Hematopoietic multipotent progenitor cell treated with erythropoietin and hydrocortisone succinate and interleukin-3 and kit ligand, for 4 days (in vitro differentiated cells): ENCODE data around the gene STX17.
"Not testable (repeated sequence)": the region's sequence is repeated elsewhere in the genome, so short reads cannot be mapped to it uniquely, and the experiment has no call there.

Experiments used
- DNase-seq: peaks from one replicate; pipeline ENCODE4 v3.0.0-alpha.2; 2015

Gene STX17

GRCh38 chr9:99906403-99907207 lies at the start of gene STX17:
Gene STX17 (plus strand): TSS chr9:99906654. CDS start chr9:99915240, 8,586 bp downstream.
- peak; percentile 80 for DNase-seq

GRCh38 chr9:99857576-99857975 lies 48.9 kb upstream of the STX17 start:
- DNase-seq: not testable (repeated sequence)

DNA sequence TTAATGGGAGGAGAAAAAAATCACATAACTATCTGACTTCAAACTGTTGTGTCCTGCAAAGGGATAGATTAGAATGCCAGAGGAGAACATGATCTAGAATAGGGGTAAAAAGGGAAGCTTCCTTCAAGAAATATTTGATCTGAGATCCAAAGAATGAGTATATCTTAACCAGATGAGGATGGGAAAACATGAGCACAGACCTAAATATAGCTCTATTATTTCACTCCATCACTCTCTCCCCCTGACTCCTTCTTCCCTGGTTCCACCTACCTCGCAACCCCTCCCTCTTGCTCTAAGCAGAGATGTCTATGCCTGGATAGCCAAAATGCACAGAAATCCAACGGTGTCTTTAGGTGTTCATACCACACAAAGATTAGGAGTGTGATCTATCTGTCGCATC lies 48.4 kb upstream of the STX17 start:
- no peak for DNase-seq

DNA sequence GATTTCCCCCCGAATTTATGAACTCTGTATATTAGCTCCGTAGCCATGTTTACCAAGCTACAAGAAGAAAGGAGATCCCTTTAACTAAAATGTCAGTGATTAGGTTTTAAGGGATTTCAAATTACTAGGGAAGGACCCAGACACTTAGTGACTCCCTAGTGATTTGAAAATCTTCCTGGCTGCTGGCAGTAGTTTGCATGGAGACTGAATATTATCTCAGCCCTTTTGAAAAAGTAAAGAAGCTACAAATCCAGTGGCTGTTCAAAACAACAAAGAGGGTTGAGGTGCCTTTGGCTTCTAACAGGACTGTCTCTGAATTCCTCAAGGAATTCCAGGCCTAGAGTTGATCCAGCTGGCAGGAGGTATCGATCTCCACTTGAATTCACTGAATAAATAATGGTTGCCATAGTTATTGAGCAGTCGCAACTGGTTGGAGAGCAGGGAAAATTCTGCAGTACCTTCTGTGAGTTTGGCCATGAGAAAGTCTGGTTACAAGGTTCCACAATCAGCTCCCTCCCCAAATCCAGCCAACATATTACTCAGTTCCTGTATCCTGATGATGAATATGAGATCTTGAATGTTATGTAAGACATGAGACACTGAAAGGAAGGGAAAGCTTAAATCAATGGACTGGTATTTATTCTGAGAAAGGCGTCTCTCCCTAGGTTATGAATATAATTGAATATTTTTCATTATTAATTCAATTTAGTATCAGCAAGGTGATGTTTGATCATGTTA lies 47.0 kb upstream of the STX17 start:
- no peak for DNase-seq

DNA sequence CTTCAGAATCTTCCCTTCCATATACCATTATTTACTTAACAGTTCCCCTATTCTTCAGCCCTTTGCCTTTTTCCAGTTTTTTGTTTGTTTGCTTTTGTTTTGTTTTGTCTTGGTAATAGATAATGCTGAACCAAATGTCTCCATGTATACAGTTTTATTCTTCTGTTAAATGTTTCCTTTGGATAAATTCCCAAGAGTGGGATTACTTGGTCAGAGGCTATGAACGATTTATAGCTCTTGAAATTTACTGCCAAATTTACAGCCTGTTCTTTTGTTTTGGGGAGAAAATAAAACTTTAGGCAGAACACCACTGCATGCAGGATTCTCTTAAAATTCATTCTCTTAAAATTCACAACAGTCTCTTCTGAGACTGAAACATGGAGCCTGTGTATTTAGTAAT lies 46.2 kb upstream of the STX17 start:
- no peak for DNase-seq

GRCh38 chr9:99863955-99864354 lies 42.5 kb upstream of the STX17 start:
- DNase-seq: no peak

DNA sequence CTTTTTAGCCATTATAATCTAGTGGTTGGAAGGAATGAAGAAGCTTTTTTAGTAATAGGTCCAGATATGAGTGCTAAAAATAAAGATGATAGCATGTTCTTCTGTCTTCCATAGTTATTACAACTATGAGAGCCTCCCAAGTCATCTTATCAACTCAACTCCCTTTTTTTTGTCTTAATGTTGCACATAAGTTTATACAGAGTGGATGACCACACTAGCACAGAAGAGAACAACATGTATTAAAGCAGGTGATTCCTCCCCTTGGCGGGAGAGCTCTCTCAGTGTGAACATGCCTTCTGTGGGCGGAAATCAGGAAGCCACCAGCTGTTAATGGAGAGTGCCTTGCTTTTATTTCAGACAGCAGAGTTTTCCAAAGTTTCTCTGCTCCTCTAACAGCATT lies 40.1 kb upstream of the STX17 start:
- no peak for DNase-seq

DNA sequence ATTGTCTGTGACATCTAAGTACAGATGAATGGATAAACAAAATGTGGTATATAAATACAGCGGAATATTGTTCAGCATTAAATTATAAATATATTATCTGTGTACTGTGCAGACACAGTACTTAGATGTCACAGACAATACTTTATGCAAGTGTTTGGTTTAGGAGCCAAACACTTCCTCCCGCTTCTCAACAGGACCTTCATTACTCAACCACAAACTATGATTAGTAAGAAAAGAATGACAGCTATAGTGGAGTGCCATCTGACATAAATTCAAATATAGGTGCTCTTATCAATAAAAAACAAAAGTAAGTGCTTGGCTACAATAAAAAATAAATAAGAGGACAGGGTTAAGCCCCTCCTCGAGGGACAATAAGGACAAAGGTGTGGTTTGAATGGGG lies 38.9 kb upstream of the STX17 start:
- no peak for DNase-seq

DNA sequence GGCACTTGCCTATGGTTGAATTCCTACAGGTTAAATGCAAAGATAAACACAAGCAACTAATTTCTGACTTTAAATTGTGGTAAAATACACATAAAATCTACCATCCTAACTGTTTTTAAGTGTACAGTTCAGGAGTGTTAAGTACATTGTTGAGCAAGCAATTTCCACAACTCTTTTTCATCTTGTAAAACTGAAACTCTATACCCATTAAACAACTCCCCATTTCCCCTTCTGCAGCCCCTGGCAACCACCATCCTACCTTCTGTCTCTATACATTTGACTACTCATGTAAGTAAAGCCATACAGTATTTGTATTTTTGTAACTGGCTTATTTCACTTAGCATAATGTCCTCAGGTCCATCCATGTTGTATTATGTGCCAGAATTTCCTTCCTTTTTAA lies 38.5 kb upstream of the STX17 start:
- DNase-seq: no peak

- DNase-seq: no peak
These were observed 37.6 kb upstream of the STX17 start for GRCh38 chr9:99868845-99869244.

- DNase-seq: no peak
These were observed 36.3 kb upstream of the STX17 start for GRCh38 chr9:99870126-99870525.

DNA sequence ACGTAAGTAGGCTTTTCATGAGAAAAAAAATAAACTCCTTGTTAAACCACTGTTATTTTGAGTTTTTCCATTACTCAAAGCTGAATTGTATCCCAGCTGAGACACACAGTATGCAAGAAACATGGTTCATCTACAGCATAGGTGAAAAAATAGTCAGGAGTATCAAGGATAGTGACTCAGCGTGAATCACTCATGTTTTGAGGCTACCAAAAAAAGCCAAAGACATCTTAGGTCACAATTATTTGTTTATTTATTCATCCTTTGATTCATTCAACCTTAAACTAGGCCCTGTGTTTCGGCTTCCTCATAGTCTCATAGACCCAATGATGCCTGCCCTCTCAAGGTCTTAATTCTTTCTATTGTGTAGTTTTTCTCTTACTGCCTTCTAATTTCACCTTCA lies 32.9 kb upstream of the STX17 start:
- no peak for DNase-seq

DNA sequence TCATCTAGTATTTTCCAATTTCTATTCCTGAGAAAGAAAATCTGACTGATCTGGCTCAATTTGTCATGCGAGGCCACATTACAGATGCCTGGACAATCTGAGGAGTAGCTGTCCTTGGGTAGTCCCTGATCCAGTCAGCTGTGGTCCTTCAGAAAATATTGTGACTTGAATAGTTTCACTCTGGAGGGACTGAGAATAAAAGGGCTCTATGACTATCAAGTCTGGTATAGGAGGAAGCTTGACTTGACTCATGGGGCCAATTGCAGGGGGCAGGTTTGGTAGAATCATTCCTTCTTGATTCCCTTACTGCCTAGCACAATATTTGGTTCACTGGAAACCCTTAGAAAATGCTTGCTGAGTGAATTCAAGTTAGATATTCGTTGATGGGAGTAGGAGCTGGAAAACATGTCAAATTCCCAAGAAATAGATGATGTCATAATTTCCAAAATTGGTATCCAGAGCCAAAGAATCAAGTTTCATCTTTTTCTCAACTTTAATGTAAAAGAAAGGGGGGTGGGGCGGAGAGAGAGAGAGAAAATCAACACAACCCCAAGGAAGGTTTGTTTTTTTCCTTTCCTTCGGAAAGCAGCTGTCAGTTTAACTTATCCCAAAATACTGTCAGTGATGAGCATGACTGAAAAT lies 32.4 kb upstream of the STX17 start:
- no peak for DNase-seq

GRCh38 chr9:99876190-99876589 lies 30.3 kb upstream of the STX17 start:
- no peak for DNase-seq

GRCh38 chr9:99878651-99879050 lies 27.8 kb upstream of the STX17 start:
- no peak for DNase-seq

- no peak for DNase-seq
These were observed 24.7 kb upstream of the STX17 start for GRCh38 chr9:99881769-99882168.

- peak; percentile 69 for DNase-seq
These were observed 20.7 kb upstream of the STX17 start for GRCh38 chr9:99885747-99886146.

- no peak for DNase-seq
These were observed 17.3 kb upstream of the STX17 start for GRCh38 chr9:99889120-99889519.

DNA sequence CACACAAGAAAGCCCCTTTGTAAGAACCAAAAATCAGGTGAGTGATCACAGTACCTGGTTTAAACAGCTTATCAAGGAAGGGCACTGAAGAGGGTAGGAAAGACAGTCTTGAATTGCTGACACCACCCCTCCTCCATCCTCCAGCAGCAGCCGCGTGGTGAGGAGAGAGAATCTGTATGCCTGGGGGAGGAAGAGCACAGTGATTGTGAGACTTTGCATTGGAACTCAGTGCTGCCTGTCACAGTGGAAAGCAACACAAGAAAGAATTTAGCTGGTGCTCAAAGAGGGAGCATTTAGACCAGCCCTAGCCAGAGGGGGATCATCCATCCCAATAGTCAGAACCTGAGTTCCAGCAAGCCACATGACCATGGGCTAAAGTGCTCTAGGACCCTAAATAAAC lies 11.6 kb upstream of the STX17 start:
- no peak for DNase-seq

- no peak for DNase-seq
These were observed 10.9 kb upstream of the STX17 start for GRCh38 chr9:99895510-99895909.

DNA sequence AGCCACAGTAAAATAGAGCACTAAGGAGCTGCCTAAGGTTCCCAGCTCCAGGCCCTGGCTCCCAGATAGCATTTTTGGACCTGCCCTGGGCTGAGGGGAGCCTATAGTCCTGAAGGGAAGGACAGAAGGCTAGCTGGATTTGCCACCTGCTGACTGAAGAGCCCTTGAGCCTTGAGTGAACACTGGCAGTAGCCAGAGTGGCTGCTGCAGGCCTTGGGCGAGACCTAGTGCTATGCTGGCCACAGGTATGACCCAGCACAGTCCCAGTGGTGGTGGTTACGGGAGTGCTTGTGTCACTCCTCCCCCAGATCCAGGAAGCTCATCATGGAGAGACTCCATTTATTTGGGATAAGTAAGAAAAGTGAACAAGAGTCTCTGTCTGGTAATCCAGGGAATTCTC lies 10.3 kb upstream of the STX17 start:
- DNase-seq: no peak

- no peak for DNase-seq
These were observed 3.1 kb upstream of the STX17 start for GRCh38 chr9:99903393-99903792.

DNA sequence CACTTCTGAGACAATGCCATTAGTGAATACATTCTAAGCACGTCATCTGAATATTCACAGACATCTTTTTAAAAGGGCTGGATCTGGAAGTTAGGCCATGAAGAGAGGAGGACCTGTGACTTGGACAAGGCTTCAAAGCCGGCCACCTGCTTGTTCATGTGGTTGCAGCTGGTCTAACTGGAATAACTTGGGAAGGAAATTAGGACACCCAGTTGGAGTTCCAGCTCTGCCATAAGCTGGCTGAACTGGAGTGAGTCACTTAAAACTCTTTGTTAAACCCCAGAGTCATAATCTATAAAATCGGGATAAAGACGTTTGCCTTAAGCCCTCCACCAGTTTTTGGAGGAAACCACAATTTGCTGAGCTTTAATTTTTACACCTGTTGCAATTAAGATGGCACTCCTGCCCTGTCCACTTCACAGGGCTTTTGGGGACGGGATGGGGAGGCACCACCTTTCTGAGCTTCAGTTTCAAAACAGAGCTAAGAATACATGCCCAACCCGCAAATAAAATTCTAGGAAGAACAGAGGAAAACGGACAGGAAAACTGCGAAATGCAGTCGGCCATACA lies 536 bp upstream of the STX17 start:
- no peak for DNase-seq

DNA sequence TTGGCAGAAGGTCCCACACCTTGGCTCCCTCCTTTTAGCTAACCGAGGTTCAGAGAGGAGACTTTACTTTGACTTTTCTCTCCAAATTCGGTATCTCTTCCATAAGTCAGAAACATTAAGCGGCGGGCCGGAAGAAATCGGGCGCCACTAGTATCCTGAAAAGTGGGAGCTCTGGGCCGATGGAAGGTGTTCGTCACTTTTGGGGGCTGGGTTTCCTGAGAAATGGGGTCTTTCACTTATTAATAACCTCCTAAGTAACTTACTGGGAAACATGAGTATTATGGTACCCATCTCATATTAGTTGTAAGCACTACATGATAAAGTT lies 716 bp downstream of the STX17 start:
- DNase-seq: no peak
